HCT116 (cell line): ENCODE results near the gene DPY30.

Experiments
- CTCF ChIP-seq, 3 experiments: fragments of 200-600 bp in 1 of 3; sonication (generic) in 1 of 3; IDR thresholded peaks in 2 of 3; conservative IDR thresholded peaks in 1 of 3; 2 replicates each; pipeline ENCODE4 v1.5.1; 2012 to 2017; ENCODE audit warnings: low read depth in 2 of 3, low read length in 2 of 3, antibody characterized with exemption in 1 of 3, borderline replicate concordance in 1 of 3, control low read depth in 1 of 3, mild to moderate bottlenecking in 1 of 3, mixed read lengths in 1 of 3, mixed run types in 1 of 3, moderate library complexity in 1 of 3; ENCODE audit not compliant: insufficient read depth in 1 of 3
- EGR1 ChIP-seq: IDR thresholded peaks from 2 replicates; pipeline ENCODE4 v1.6.1; 2012; ENCODE audit warnings: low read depth
- EZH2 ChIP-seq: fragments of 200-600 bp; sonication (generic); IDR thresholded peaks from 2 replicates; pipeline ENCODE4 v1.6.1; 2017; ENCODE audit warnings: antibody characterized with exemption, mixed run types
- JUND ChIP-seq: IDR thresholded peaks from 2 replicates; pipeline ENCODE4 v1.6.1; 2012
- MAX ChIP-seq: IDR thresholded peaks from 2 replicates; pipeline ENCODE4 v1.6.1; 2012
- POLR2A ChIP-seq: IDR thresholded peaks from 2 replicates; pipeline ENCODE4 v1.7.0; 2011; ENCODE audit warnings: borderline replicate concordance; ENCODE audit not compliant: insufficient read depth, insufficient read length; ENCODE audit errors: extremely low read depth
- POLR2AphosphoS5 ChIP-seq: IDR thresholded peaks from 2 replicates; pipeline ENCODE4 v1.6.1; 2011; ENCODE audit warnings: mild to moderate bottlenecking, low read depth, low read length, moderate library complexity
- REST ChIP-seq: IDR thresholded peaks from 2 replicates; pipeline ENCODE4 v1.6.1; 2012; ENCODE audit warnings: low read depth
- SIN3A ChIP-seq: IDR thresholded peaks from 2 replicates; pipeline ENCODE4 v1.6.1; 2012; ENCODE audit warnings: low read depth
- SP1 ChIP-seq: IDR thresholded peaks from 2 replicates; pipeline ENCODE4 v1.6.1; 2012; ENCODE audit warnings: low read depth
- YY1 ChIP-seq: IDR thresholded peaks from 2 replicates; pipeline ENCODE4 v1.6.1; 2011; ENCODE audit warnings: low read length, low read depth, moderate library complexity, mild to moderate bottlenecking; ENCODE audit not compliant: insufficient replicate concordance; ENCODE audit errors: extremely low read depth
- ZFX ChIP-seq: fragments of 450-650 bp; IDR thresholded peaks from 2 replicates; pipeline ENCODE4 v1.6.1; 2017
- ZNF274 ChIP-seq: fragments of 200-500 bp; sonication (Bioruptor generic); IDR thresholded peaks from 2 replicates; pipeline ENCODE4 v1.6.1; 2014; ENCODE audit warnings: mild to moderate bottlenecking, low read depth, low read length, inconsistent platforms

- TF ChIP-seq CTCF (IDR thresholded peaks at IDR 0.05 in 2 of 3, conservative IDR thresholded peaks at IDR 0.05 in 1 of 3; ENCODE audit: borderline replicate concordance in 1 of 3, insufficient read depth in 1 of 3, low read depth in 2 of 3, low read length in 2 of 3) = no peak
- TF ChIP-seq POLR2A = no peak
- TF ChIP-seq JUND = no peak
- no peak for TF ChIP-seq SP1
- TF ChIP-seq EZH2 = no peak
- TF ChIP-seq POLR2AphosphoS5 = no peak
- no peak for TF ChIP-seq ZNF274
- no peak for TF ChIP-seq MAX
- no peak for TF ChIP-seq SIN3A
- TF ChIP-seq ZFX = no peak
- TF ChIP-seq EGR1 = no peak
- TF ChIP-seq YY1 = no peak
- TF ChIP-seq REST = no peak
These were observed 47.5 kb downstream of the DPY30 start for GRCh38 chr2:31992025-31992579.
